Dermis blood vessel endothelial cell (primary cell): ENCODE results near the gene VMA21. TPM values are rescaled to one million over a fixed set of nuclear protein-coding genes. Genes with fewer than 3 reads are reported as not detected.

Experiments
- DNase-seq: peaks from one replicate; pipeline ENCODE4 v3.0.0; 2010
- total RNA-seq: library from RNA; depleted of rRNA; stranded (reverse); fragments of >200 nt; gene quantifications from 2 replicates; pipeline ENCODE4 v1.2.3, GENCODE V29; 2014

Gene VMA21
- 60.6 and 60.9 TPM in 2 replicates for total RNA-seq

GRCh38 chrX:151396825-151397740 is at the start of gene VMA21:
VMA21 (plus strand) TSS chrX:151397206; CDS start chrX:151397309, 103 bp downstream.
- DNase-seq: peak; percentile 86

- DNase-seq: no peak
These were observed 37.7 kb upstream of the VMA21 start for GRCh38 chrX:151359341-151359740.

- DNase-seq: peak; percentile 41
These were observed 36.8 kb upstream of the VMA21 start for GRCh38 chrX:151359931-151360871.

- no peak for DNase-seq
These were observed 33.7 kb upstream of the VMA21 start for GRCh38 chrX:151363316-151363715.

GRCh38 chrX:151365579-151365978 is 31.4 kb upstream of the VMA21 start:
- no peak for DNase-seq

- DNase-seq: no peak
These were observed 26.1 kb upstream of the VMA21 start for GRCh38 chrX:151370906-151371305.

- no peak for DNase-seq
These were observed 12.2 kb upstream of the VMA21 start for GRCh38 chrX:151384807-151385206.

GRCh38 chrX:151386838-151387459 is 10.1 kb upstream of the VMA21 start:
- DNase-seq: no peak

GRCh38 chrX:151391722-151392121 is 5.3 kb upstream of the VMA21 start:
- no peak for DNase-seq

- peak; percentile 4 for DNase-seq
These were observed 3.5 kb upstream of the VMA21 start for GRCh38 chrX:151393514-151393913.

GRCh38 chrX:151396042-151396824 is 773 bp upstream of the VMA21 start:
- DNase-seq: peak; percentile 44

- no peak for DNase-seq
These were observed 700 bp downstream of the VMA21 start for GRCh38 chrX:151397741-151398070.

- no peak for DNase-seq
These were observed 1.3 kb downstream of the VMA21 start for GRCh38 chrX:151398346-151398745.

GRCh38 chrX:151402719-151403390 is 5.8 kb downstream of the VMA21 start:
- peak; percentile 4 for DNase-seq

GRCh38 chrX:151416579-151416978 is 19.6 kb downstream of the VMA21 start:
- no peak for DNase-seq

GRCh38 chrX:151419782-151420181 is 22.8 kb downstream of the VMA21 start:
- no peak for DNase-seq

GRCh38 chrX:151424505-151424904 is 27.5 kb downstream of the VMA21 start:
- no peak for DNase-seq

GRCh38 chrX:151448509-151448908 is 51.5 kb downstream of the VMA21 start:
- DNase-seq: no peak

GRCh38 chrX:151458824-151459223 is 61.8 kb downstream of the VMA21 start:
- no peak for DNase-seq
